22Rv1 (cell line): ENCODE results near the gene UNK.
A peak's percentile ranks its signal among the peaks of the same experiment; 100 is the strongest.
"Not testable (repeated sequence)": the region's sequence is repeated elsewhere in the genome, so short reads cannot be mapped to it uniquely, and the experiment has no call there.

ENCODE experiments used
- H3K27ac ChIP-seq: fragments of 450-650 bp; 2 replicates; pipeline ENCODE4 v1.5.1; 2017
- CTCF ChIP-seq: fragments of 450-650 bp; IDR thresholded peaks from 2 replicates; pipeline ENCODE4 v1.5.1; 2017; ENCODE audit warnings: mild to moderate bottlenecking
- ZFX ChIP-seq: fragments of 450-650 bp; IDR thresholded peaks from 2 replicates; pipeline ENCODE4 v1.6.1; 2017; ENCODE audit warnings: antibody characterized with exemption, borderline replicate concordance

UNK gene

GRCh38 chr17:75755205-75755901 is 29.3 kb upstream of the UNK start:
- no peak overlapping the region for H3K27ac ChIP-seq
- no peak for TF ChIP-seq CTCF
- TF ChIP-seq ZFX: no peak

- TF ChIP-seq CTCF (no peak), ZFX (no peak)
- no peak overlapping the region for H3K27ac ChIP-seq
Measured at GRCh38 chr17:75755990-75756389, 28.6 kb upstream of the UNK start.

GRCh38 chr17:75756451-75757085 is 28.0 kb upstream of the UNK start:
- H3K27ac ChIP-seq: no peak overlapping the region
- TF ChIP-seq ZFX (no peak), CTCF (no peak)

GRCh38 chr17:75757086-75757681 is 27.4 kb upstream of the UNK start:
- TF ChIP-seq CTCF: no peak
- TF ChIP-seq ZFX: no peak
- H3K27ac ChIP-seq: no peak overlapping the region

- TF ChIP-seq CTCF: peak; percentile 34
- TF ChIP-seq ZFX: no peak
- no peak overlapping the region for H3K27ac ChIP-seq
Measured at GRCh38 chr17:75758131-75758905, 26.3 kb upstream of the UNK start.

GRCh38 chr17:75759457-75759856 is 25.1 kb upstream of the UNK start:
- no peak for TF ChIP-seq ZFX
- TF ChIP-seq CTCF: no peak
- H3K27ac ChIP-seq: no peak overlapping the region

GRCh38 chr17:75759978-75760640 is 24.5 kb upstream of the UNK start:
- not testable (repeated sequence) for H3K27ac ChIP-seq
